DMS153 treated with DMSO at 0.1 percent for 48 hours (cell line): Measurements from ENCODE around the gene CD81.

ENCODE experiments used
- DNase-seq: peaks from one replicate; lab custom pipeline; 2025; ENCODE audit not compliant: unreplicated experiment; lab: John Stamatoyannopoulos, UW

CD81 gene

DNA sequence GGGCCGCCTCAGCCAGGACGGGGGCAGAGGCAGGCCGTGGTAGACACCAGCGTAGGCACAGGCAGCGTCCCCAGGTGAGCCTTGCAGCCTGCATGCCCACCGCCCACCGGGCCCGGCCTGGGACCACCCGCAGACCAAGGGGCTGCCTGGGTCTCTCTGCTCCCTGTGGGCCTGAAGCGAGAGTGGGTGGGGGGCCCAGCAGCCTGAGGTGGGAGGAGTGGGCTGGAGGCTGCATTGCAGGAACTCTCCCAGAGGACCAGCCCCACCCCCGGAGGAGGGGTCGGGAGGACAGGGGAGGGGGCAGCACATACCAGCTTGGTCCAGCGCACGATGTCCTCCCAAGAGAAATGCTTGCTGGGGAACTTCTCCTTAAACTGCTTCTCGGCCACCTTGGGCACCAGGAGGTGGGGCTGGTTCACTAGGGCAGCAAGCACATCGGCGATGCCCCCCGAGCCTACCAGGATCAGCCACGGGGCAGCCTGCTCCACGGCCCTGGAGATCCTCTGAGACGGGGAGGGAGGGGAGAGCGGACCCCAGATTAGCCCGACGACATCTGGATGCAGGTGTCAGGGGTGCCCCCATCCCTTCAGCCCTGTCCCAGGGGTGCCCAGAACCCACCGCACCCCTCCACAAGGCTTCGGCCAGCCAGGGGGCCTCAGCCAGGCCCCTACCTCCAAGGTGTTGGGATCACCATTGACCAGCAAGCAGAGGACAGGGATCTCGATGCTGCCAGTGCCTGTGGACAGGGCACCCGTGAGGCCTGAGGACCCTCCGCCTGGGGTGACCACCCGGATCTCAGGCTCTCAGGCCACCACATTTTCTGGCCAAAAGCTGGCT is 41.0 kb downstream of the CD81 start:
- DNase-seq, result no peak

DNA sequence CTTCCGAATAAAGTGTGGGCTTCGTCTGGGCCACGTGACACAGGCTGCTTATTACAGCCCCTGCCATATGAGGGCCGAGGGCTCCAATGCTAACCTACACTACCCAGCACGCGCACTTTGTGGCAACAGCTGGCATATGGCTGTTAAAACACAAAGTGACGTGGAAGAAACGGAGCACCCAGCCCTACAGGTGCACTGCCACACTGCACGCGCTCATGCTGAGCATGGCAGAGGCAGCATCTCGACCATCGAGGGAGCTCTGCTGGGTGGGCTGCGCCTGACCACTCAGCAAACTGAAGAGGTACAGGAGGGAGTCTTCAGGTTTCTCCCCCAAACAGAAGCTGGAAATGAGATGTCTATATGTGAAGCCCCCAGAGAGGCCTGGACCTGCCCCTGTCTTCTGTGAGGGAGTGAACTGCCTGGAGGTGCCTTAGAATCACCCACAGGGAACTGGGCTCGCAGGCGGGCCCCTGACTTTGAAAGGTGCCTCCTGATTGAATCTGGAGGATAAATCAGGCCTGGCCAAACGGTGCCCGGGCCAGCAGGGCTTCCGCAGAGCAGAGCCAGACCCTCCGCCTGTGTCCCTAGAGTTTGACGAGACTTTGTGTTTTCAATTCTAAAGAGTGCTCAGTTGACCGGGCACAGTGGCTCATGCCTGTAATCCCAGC is 41.7 kb downstream of the CD81 start:
- DNase-seq, result no peak

DNA sequence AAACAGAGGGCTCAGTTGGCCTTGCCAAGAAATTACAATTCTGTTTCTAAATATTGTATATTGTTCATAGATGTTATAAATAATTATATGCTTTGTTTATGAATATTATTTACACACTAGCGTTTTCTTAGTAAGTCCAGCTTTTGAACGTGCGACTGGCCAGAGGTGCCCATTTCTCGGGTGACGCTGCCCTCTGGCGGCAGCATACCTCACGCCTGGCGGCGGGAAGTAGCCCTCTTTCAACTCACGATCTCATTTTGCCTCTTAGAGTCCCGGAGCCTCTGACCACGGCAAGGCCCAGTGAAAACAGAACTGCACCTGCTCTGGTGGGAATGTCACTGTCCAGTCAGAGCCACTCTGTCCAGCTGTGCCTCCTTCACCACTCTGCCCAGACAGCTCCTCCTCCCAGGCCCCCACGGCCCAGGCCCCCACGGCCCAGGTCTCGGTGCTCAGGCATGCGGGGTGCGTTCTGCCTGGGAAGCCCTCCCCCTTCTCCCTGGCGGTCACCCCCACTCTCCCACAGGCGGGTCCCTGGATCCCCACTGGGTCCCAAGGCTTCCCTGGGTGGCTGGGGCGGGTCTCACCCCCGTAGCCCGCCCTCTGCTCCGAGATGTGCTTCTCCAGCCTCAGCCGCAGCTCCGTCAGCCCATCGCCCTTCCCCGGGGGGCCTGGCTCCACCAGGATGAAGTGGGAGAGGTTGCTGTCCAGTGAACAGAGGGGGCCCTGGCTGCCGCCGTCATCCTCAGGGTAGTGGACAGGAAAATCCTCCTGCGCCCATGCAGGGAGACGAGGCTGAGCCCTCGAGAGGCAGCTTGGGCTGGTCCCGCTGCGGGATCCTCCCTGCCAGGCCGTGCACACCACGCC is 42.8 kb downstream of the CD81 start:
- peak; percentile 50 for DNase-seq

DNA sequence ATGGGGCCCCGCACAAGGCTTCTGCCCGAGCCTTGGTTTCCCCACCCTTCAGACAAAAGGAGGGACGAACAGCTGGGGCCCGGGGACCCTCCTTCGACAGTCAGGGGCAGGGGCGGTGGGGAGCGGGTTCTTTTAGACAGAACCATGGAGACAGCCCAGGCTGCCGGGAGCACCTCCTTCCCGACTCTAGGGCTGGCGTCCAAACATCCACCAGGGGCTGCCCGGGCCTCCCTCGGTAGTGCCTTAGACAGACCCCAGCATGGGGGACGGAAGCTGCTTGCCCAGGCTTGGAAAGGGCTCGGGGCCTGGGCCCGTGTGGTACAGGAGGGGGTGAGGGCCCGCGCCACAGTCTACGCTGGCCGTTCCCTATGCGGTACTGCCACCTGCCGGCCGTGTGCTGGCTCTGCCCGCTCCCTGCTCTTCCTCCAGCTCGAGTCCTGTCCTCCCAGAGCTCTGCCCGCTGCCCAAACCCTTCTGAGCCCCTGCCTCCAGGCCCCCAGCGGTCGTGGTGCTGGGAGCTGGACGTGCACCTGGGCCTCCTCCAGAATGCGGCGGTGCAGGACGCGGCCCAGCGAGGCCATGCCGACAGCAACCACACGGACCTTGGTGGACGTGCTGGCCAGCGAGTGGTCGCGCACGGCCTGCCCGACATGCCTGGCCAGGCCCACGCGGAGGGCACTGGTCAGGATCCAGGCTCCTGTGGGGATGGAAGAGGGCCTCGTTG is 43.6 kb downstream of the CD81 start:
- DNase-seq, result peak; percentile 76

DNA sequence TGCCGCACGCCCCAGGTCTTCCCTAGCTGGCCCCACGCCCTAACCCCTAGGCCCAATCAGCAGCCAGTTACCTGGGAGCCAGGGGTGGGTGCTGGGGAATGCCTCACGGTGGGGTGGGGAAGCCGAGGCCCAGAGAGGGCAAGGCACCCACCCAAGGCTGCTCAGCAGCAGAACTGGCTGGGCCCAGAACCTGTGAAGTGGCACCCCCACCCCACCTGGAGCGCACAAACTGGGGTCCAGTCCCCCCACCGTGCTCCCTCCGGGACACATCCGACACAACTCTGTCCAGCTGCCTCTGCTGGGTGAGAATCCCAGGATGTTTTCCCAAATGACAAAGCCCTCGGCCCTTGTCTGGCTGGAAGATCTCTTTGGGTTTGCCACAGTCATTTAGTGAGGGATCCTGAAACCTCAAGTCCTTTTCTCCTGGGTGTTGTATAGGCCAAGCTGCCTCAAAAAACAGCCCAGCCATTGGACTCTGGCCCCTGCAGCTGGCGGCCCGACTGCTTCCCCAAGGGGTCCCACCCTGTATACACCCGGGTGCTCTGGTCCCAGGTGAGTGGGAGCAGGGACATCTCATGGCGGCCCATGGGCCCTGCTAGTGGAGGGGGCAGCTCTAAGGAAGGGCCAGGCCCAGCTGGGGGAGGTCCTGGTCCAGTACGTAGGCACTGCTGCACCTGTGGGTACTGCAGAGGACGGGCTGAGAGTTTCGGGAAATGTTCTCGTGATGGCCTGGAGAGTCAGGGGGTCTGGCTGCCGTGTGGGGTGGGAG is 44.3 kb downstream of the CD81 start:
- DNase-seq, result no peak

DNA sequence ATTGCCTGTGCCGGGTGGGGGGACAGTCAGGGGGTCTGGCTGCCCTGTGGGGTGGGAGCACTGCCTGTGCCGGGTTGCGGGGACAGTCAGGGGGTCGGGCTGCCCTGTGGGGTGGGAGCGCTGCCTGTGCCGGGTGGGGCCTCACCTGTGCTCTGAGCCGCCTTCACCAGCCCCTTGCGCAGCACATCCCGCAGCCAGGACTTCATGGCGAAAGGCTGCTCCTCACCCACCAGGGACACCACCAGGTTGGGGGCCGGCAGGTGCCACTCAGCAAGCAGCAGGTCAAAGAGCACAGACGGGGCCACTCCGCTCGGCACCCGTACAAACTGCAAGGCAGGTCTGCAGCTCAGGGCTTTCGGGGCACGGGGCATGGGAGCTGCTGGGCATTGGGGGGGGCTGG is 44.9 kb downstream of the CD81 start:
- DNase-seq, result no peak

DNA sequence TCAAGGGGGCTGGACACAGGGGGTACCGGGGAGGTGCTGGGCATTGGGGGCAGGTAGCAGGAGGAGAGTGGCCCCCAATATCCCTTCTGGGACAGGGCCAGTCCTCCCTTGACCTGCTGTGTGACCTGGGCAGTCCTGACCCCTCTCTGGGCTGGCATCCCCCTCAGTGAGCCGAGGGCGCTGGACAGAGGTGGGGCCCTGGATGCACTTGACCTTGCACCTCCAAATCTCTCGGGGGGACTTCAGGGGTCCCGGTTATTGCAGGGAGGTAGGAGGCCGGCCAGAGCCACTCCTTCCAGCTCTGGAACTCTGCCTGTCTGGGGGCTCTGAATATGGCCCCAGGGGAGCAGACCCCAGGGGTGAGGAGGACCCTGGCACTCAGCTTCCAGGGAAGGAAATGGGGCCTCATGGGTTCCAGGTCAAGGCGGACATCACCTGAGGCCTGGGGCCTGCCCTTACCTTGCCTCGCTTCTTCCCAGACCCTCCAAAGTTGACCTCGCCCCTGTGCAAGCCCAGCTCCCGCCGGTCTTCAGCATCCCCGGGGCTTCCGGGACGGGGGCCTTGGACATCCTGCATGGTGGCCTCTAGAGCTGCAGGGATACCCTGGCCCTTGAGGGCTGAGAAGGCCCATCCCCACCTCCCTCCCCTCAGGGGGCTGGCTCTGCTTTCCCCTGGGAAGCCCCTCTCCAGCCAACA is 45.5 kb downstream of the CD81 start:
- no peak for DNase-seq

DNA sequence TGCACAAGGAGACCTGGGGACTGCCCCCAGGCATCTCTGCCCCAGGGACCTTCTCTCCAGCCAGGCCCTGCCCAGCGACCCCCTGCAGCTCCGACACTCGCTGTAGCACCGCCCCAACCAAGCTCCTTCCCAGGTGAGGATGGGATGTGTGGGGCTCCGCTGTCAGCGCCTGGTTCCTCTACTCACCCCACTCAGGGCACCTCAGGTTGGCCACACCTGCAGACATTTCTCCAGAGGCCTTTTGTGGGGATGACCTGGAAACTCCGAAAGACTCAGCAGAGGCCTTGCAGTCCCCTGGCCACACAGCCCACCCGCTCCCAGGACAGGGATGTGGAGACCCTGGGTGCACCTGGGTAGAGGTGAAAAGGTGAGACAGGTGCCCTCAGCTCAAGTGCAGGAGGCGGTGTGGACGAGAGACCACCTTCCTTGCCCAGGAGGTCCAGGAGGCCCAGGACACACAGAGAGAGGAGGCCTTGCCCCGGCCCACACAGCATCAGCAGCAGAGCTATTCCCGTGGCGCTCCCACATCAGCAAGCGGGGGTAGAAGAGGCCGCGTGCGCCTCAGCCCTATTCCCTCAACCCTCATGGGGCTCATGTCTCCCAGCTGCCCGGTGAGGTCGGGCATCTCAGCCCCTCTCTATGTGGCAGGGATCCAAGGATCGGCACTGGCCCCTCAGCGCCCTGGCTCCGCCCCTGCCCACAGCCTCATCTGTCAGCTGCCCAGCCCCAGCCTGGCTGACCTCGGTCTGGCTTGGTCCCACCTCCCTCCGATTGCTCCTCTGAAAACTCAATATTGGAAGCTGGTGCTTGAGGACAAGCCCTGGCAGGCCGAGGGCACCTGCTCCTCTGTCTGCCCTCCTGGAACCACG is 46.3 kb downstream of the CD81 start:
- DNase-seq, result no peak

DNA sequence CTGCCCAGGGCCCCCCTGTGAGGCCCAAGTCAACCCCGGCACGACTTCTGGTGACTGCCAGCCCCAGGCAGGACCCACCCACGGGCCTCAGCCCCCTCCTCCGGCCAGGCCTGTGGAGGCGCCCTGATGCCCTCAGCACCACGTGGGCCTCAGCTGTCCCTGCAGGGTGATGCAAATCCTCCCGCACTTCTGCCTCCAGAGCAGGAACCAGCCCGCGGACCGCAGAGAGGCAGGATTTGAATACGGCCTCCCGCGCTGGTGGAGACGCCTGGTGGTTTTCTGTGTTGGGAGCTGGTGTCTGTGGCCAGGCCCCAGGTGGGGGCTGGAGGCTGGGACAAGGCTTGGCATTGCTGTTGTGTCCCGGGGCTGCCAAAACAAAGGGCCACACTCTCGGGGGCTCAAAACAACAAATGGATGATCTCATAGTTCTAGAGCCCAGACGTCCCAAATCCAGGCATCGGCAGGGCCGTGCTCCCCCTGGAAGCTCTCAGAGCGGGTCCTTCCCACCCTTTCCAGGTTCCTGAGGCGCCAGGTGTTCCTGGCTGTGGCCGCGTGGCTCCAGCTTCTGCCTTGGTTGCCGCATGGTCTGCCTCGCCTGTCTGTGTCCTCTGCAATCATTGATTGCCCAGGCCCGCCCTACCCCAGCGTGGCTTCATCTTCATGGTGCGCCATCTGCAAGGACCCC is 47.8 kb downstream of the CD81 start:
- no peak for DNase-seq

DNA sequence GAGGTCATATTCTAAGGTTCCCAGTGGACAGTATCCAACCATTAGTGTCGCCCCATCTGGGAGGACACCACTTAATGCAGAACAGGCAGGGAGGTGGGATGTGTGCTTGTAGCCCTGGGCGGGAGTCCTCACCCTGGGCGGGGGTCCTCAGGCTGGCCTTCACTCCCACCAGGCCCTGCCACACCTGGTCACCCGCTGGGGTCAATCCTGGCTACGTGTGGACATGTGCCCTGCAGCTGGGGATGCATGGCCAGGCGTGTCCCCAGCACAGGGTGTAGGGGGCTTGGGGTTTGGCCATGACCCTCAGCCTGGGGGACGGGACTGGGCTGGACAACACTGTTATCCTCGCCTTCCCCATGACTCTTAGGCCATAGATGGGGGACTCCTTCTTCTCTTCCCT is 48.4 kb downstream of the CD81 start:
- DNase-seq, result no peak

DNA sequence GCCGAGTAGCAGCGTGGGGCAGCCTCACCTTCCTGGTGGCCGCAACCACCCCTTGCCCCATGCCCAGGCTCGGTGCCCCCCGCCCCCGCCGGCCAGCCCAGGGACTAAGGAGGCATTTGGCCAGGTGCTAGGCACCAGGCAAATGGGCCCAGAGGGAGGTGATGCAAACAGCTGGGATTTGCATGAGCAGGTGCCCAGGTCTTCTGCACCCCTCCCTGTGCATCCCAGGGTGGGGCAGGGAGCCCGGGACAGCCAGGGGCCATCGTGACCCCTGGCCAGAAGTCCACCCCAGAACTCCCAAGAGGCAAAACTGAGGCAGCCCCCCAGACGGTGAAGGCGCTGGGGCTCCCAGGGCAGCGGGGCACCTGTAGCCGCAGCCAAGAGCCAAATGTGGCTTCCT is 49.1 kb downstream of the CD81 start:
- DNase-seq, result no peak

DNA sequence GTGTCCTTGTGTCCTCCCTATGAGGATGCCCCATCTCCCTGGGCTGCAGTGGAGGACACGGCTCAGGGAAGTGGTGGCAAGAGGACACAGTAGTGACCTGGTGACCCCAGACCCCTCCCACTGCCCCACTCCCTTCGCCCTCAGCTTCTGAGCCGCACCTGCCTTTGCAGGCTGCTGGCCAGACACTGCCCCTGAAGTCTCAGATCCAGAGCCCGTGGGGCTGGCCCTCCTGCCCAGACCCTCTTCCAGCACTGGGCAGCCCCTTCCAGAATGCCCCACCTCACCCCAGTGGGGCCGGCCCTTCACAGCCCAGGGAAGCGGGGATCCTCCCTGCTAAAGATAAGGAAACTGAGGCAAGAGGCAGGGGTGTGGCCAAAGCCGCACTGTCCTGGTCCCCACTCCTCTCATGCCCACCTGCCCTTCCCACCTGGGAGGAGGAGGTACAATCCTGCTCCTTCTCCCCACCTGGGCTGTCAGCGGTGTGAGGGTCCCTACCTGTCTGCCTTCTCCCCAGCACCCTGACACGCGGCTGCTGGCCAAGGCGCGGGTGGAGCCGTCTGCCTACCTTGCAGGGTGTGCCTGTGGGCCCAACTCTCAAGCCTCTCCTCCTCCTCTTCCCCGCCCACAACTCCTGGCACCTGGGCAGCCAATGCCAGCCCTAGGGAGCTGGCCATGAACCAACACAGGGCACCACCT is 49.9 kb downstream of the CD81 start:
- no peak for DNase-seq

DNA sequence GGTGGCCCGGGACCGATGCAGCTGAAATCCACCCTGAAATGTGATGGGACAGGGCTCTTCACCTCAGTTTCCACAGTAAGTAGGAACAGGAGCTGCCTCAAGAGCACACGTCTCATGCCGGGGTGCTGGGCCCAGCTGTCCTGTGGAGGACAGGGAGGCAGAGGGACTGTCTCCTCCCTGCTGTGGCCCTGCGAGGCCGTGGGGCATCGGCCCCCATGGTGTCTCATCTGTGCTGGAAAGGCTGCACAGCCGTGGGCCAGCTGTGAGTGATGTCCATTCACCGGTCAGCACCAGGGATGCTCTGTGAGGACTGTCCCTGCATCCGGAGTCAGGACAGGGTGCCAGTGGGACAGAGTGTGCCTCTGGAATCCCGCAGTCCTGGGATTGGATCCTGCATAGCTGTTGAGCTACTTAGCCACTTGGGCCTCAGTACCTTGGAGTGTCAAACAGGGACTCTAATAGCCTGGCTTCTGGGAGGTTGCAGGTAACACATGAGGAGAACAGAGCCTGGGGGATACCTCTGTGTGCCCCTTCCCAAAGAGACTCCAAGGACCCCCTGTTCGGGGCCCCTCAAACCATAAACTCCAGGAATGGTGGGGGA is 50.7 kb downstream of the CD81 start:
- no peak for DNase-seq

DNA sequence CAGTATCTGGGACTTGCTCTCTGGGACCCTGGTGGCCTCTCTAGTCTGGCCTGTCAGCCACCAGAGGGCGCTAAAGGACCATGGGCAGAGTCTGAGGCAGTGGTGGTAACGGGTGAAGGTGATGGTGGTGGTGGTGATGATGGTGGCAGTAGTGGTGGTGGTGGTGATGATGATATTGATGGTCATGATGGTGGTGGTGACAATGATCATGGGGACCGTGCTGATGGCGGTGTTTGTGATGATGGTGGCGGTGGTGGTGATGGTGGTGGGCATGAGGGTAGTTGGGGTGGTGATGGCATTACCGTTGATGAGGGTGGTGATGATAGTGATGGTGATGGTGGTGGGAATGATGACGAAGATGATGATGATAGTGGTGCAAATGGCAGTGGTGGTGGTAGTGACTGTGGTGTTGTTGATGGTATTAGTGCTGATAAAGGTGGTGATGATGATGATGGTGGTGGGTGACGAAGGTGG is 51.2 kb downstream of the CD81 start:
- DNase-seq, result peak; percentile 36

DNA sequence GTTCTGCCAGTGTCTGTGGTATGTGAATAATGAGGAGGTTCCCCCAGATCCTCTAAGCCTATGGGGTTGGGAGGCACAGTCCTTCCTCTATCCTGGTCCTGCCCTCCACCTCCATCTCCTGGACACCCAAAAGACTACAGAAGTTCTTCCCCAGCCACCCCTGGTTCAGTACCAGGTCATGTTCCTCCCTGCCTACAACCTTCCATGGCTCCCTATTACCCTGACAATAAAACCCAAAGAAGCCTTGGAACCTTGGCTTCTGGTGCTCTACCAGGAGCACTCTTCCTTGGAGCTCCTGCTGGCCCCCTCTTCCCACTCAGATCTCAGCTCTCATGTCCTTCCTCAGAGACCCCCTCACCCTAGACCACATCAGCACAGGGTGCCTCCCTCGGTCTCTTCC is 54.3 kb downstream of the CD81 start:
- DNase-seq, result no peak

DNA sequence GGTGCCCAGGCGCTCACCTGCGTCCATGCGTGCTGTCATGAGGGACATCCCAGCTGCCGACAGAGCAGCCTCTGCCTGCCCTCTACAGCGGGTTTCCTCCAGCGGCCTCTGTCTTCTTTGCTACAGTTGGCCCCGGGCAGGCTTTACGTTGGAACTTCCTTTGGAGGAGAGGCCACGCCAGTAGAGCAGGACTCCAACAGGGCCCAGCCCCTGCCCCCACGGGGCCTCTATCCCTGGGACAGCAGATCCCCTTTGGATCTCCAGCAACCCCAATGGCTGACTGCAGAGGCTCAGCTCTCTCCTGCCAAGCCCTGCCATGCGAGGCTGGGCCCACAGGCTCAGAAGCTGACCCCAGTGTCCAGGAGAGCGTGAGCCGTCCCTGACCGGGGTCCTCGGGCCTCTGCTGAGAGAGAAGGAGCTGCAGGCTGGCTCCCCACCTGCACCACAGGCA is 55.1 kb downstream of the CD81 start:
- no peak for DNase-seq

DNA sequence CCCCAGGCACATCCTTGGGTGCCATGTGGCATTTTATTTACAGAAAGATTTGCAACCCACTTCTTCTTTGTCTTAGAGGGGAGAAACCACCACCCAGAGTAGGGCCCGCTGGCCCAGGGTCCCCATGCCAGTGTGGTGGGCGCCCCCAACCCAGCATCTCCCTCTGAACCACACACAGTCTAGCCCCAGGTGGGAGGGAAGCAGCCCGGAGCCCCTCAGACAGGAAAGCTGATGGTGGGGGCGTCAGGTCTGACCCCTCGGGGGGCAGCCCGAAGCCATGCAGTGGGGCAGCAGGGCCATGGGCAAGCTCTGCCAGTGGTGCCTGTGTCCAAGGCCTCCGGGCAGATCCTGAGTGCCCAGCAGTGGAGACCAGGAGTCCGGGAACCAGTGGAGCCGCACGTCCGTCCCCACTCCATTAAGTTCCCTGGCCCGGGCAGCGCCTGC is 55.5 kb downstream of the CD81 start:
- no peak for DNase-seq
